Glomerular endothelial cell (primary cell): ENCODE results near the gene MAP3K15. TPM values are rescaled to one million over a fixed set of nuclear protein-coding genes. Genes with fewer than 3 reads are reported as not detected.
A peak's percentile ranks its signal among the peaks of the same experiment; 100 is the strongest.

Experiments used
- DNase-seq: peaks from one replicate; pipeline ENCODE4 v3.0.0-alpha.2; 2011; ENCODE audit warnings: low read depth, low spot score; ENCODE audit errors: extremely low read depth
- total RNA-seq: library from RNA; depleted of rRNA; stranded (reverse); fragments of >200 nt; gene quantifications from 2 replicates; pipeline ENCODE4 v1.2.3, GENCODE V29; 2015

The MAP3K15 gene, protein sequence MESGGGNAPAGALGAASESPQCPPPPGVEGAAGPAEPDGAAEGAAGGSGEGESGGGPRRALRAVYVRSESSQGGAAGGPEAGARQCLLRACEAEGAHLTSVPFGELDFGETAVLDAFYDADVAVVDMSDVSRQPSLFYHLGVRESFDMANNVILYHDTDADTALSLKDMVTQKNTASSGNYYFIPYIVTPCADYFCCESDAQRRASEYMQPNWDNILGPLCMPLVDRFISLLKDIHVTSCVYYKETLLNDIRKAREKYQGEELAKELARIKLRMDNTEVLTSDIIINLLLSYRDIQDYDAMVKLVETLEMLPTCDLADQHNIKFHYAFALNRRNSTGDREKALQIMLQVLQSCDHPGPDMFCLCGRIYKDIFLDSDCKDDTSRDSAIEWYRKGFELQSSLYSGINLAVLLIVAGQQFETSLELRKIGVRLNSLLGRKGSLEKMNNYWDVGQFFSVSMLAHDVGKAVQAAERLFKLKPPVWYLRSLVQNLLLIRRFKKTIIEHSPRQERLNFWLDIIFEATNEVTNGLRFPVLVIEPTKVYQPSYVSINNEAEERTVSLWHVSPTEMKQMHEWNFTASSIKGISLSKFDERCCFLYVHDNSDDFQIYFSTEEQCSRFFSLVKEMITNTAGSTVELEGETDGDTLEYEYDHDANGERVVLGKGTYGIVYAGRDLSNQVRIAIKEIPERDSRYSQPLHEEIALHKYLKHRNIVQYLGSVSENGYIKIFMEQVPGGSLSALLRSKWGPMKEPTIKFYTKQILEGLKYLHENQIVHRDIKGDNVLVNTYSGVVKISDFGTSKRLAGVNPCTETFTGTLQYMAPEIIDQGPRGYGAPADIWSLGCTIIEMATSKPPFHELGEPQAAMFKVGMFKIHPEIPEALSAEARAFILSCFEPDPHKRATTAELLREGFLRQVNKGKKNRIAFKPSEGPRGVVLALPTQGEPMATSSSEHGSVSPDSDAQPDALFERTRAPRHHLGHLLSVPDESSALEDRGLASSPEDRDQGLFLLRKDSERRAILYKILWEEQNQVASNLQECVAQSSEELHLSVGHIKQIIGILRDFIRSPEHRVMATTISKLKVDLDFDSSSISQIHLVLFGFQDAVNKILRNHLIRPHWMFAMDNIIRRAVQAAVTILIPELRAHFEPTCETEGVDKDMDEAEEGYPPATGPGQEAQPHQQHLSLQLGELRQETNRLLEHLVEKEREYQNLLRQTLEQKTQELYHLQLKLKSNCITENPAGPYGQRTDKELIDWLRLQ (N-terminal part only)
- total RNA-seq = not detected in 2 replicates

DNA sequence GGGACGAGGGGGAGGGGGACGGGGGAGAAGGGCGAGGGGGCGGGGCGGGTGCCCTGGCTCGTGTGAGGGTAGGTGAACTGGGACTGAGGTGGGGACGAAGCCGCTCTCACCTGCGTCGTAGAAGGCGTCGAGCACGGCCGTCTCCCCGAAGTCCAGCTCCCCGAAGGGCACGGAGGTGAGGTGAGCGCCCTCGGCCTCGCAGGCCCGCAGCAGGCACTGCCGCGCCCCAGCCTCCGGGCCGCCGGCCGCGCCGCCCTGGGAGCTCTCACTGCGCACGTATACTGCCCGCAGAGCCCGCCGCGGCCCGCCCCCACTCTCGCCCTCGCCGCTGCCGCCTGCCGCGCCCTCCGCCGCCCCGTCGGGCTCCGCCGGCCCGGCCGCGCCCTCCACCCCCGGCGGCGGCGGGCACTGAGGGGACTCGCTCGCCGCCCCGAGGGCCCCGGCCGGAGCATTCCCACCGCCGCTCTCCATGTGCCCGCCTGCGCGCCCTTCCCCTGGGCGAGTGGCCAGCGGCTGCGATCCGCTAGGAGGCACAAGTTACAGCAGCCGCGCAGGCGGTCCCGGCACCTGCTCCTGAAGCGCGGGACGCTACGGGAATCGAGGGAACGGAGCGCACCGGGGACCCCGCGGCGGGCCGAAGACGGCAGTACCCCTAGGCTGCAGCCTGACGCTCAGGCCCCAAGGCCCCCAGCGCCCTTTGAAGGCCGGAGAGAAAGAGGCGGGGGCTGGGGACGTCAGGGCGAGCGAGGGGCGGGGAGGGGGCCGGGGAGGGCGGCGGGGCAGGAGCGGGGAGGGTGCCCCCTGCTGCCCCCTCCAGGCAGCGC, at the start of gene MAP3K15:
MAP3K15 (minus strand) TSS at position 718 of the 824 bp plus-strand sequence; CDS start at position 471, 247 bp downstream.
- DNase-seq = no peak

DNA sequence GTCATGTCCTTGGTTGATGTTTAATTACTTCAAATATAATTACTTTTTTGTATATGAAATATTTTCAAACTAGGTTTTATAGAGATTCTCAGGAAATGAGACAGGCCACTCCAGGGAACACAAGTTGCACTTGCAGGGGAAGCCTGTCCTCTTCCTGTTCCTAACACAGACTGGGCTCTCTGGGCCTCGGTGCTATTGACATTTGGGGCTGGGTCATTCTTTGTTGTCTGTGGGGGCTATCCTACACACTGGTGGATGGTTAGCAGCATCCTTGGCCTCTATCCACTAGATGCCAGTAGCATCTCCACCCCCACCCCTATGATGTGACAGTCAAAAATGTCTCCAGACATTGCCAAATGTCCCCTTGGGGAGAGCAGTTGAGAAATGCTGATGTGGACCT, 49.3 kb upstream of the MAP3K15 start:
- no peak for DNase-seq

DNA sequence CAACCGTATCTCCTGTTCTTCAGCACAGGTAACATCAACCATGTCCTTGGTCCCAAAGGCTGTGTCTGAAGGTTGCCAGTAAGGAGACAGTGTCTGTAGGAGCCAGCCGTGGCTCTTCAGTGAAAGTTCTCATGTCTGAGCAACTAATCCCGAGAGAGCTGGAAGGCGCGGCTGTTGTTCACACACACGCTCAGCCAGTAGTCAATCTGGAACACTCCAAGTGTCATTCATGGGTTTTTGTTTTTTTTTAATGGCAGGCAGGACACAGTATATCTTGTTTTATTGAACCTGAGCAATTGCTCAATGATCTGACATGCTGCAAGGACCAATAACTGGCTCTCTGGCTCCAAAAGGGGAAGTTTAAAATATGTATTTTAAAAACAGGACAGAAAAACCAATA, 48.4 kb upstream of the MAP3K15 start:
- no peak for DNase-seq

DNA sequence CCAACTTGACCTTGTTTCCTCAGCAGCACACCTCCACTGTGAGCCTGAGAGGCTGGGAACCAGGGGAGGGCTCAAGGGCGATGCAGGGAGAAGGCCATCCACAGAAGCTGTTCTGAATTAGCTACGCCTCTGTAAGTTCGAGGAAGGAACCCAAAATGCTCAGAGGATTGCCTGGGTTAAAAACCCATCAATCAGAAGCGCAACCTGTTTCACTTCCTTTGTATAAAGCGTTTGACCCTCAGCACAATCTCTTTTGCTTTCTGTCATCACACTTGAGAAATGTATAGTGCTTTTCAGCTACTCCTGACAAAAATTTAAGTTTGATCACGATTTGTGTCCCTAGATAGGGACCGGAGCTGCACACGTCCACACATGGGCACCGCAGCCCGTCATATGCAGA, 48.0 kb upstream of the MAP3K15 start:
- no peak for DNase-seq

DNA sequence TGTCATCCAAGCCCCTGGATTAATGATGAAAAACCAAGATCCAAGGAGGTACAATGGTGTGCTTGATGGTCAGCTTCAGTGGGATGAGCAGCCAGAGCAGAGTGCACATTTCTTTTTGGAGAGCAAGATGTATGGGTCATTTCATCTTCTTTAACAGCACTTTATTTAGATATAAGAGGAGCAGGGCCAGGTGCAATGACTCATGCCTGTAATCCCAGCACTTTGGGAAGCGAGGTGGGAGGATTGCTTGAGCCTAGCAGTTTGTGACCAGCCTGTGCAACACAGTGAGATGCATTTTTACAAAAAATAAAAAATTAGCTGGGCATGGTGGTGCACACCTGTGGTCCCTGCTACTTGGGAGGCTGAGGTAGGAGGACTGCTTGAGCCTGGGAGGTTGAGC, 45.3 kb upstream of the MAP3K15 start:
- DNase-seq = no peak

DNA sequence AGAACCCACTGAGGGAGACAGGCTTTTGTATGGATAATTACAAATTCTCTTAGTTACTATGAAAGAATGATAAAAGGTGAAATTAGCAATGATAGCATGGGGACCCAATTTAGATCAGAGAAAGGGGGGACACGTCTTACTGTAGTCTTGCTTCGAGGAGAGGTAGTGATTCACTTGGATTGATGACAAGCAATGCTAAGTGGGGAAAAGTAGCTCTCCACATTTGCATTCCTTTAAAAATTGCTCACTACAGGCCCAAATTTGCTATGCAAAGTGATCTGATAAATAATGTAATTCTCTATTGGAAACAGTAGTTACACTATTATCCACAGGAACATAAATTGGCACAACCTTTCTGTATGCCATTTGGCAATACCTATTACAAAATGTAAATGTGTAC, 42.5 kb upstream of the MAP3K15 start:
- DNase-seq = no peak

DNA sequence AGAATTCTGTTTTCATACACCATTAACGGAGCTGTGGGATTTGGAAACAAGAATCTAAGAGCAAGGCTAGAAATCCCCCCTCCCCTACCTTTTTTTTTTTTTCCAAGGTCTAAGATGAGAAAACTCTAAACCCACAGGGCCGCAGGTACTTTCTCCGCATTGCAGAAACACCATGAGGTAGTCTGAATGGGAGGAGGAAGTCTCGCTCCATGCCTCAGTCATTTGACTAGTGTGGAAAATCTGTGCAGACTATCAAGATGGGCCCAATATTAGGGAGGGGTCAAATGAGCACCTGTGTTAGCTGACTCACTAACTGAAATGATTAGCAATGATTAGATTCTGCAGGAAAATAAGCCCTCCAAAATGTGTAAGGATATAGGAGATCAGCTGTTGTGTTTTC, 40.9 kb upstream of the MAP3K15 start:
- no peak for DNase-seq

DNA sequence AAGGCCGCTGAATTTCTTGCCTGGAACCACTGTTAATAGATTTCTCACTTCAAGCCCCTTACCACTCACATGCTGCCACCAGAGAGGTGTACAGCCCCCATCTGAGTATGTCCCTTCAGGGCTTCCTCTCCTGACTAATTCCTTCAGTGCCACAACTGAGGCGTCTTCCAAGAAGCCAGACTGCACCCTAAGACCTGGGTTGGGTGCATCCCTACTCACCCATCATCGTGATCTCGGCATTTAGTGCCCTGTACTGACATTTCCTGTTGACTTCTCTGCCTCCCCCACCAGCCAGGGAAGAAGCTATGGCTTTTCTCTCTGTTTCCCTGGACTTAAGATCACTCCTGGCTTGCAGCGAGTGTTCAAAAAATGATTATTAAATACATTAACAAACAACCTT, 40.4 kb upstream of the MAP3K15 start:
- DNase-seq = no peak

DNA sequence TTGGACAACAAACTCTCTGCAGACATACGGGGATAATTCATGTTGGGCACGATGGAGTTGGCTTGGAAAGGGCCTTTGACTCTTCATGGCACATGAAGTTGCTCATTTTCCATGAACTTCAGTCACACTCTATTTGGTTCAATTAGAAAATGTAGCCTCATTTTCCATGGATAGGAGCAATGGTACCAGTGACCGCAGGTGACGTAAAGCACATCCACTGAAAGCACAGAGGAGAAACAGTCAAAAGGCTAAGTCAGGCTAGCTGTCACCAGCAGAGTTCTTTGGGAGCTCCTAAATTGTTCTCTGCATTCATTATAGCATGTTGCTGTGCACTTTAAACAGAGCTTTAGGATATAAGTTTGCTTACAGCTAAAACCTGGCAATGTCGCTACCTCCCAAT, 39.9 kb upstream of the MAP3K15 start:
- DNase-seq = no peak

DNA sequence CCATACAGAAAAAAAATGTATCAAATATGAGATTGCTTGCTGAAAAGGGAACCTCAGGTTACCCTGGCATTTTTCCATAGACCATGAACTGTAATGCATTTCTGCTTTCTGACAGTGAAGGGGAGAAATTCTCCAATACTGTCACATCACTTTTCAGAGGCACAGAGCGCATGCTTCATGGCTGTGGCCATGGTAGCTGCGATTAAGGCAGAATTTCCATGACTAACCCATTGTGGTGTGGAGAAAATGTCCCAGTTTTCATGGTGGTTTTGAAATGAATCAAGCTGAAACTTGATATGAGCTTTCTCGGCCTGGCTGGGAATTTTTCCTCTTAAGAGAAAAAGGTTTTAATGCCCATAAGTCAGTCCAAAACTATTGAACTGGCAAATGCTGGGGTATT, 39.5 kb upstream of the MAP3K15 start:
- no peak for DNase-seq

DNA sequence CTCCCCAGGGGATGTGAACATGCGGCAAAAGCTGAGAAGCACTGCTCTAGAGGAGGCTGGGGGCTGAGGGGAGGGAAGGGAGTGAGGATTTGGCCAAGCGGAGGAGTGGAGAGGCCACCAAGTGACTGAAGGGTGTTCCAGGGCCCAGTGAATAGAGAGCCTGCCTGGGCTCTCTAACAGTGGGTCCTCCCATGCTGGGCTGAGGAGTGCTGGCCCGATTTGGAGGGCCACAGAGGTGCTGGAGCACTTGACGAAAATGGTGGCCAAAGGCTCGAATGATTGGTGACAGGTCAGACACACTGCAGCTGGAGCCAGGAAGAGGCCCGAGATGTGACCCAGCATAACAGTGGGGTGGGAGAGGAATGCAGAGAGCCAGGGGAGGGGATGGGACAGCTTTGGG, 37.5 kb upstream of the MAP3K15 start:
- DNase-seq = no peak

DNA sequence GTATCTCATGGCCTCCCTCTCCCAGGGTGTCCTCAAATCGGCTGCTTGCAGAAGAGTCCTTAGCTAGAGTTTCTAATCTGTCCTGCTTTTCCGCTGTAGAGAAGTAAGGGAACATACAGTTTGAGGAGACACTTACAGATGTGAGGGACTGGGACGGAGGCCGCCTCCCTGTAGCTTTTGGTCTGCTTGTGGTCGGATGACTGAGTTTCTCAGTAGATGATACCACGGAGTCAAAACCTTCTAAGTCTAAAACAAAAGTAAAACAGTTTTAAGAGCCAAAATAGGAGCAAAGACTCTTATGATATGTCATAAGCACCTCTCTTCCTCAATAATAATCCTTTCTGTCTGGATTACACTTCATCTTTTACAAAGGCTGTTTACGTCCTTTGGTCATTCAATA, 34.5 kb upstream of the MAP3K15 start:
- DNase-seq = no peak

DNA sequence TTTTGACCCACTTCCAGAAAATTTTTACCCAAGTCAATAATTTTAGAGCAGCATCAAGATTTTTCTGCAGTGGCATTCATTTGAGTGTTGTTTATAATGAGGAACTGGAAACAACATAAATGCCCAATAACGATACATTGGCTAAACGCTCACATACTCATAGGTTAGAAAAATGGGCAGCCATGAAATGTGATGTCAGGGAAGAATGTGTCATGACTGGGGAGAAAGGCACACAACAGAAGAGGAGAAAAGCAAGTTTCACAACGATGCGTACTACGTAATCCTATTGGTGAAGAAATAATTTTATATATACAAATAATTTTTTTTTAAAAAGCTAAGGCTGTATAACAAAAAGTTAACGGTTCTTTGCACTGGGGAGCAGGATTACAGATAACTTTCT, 33.6 kb upstream of the MAP3K15 start:
- no peak for DNase-seq

DNA sequence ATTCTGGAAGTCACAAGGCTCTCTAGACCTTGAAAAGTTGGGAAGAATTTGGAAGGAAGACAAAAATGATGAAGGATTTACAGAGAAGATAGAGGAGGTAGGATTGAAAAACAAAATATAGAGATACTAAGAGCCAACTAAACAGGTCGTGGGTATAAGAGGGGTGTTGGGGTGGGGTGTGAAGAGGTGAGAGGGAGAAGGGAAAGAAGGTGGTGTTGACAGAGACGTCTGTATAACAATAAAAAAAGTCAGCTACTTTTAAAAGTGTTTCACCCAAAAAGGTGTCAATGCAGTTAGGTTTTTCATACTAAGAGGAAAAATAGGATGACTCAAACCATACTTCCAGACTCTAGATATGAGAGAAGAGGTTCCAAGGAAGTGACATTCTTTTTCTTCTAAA, 33.0 kb upstream of the MAP3K15 start:
- no peak for DNase-seq

DNA sequence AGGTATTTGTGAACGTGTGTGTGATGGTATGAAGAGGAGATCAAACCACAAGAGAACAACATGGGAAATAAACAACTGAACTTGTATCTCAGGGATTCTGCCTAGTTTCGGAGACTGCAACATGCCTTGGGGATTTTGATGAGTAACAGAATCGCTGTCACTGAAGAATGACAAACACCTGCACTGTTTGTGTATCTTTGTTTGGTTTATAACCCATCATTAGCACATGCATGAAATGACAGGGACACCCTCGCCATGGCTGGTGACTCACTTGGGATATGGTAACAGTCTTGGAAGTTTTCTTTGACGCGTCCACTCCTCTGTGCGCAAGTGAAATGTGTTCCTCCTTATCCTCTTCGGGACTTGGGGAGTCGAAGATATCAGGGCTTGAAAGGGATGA, 30.3 kb upstream of the MAP3K15 start:
- no peak for DNase-seq

DNA sequence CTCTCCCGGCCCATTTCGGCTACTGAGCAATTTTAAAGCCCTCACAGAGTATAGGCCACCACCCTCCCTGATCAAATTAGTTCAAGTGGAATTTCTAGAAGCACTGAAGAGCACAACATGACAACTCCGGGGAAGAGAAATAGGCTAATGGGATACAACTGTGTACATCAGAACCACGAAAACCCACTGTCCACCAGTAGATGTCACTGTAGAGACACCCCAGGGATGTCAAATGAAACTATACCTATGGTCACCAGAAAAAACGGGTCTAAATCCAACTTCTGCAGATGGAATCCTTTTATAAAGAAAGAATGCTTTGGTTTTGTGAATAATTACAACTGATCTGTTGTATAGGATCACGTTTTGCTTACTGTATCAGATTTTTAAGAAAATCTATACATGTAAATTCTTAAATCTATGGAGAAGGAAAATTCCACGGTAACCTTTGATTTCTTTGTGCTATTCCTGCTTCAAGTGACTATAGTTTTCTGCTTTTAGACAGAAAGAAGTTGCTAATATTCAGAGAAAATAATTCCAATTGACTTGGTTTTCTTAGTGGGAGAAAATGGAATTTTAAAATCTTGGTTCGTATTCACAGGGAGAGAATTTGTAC, 29.5 kb upstream of the MAP3K15 start:
- DNase-seq = peak; percentile 29

DNA sequence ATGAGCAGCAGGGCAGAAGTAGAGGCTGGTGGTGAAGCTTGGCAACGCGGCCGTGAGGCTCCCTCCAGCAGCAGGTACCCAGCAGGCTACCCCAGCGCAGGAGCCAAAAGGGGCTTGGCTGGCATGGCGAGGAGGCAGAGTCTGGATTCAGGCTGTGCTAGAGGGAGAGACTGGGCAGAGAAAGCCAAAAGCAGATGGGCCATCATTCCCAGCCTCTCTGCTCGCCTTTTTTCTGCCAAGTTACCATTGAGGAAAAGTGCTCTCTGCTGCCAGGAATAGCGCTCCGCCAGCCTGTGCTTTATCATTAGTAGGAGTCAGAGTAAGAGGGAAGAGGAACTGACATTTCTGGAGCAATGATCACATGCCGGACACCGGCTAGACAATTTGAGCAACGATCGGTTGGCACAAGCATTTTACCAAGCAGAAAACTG, 28.7 kb upstream of the MAP3K15 start:
- DNase-seq = no peak

DNA sequence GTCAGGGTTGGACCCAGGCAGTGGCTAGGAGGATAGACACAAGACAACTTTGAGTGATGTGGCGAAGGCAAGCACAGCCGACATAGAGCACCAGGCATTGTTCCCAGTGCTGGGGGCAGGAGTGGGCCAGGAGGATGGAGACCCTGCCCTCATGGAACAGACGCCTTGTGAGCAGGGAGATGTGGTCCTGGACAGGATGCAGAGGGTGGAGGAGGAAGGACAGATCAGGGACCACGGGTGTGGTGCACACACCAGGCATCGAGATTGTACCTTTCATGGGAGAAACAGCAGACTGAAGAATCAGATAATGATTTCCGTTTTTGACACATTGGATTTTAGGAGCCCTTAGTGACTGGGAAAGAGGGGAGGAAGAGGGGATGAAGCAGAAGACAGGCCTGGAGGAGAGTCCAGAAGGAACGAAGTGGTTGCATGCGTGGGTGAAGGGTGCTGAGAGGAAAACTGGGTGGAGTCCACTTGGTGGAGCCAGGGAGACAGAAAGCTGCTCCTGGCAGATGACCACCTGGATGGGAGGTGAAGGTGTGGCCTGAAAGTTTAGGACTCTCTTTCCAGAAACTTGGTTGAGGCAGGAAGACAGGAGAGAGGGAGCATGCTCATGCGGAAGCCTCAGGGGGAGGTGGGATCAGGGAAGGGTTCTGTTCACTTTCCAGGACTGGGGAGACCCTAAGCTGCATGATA, 27.9 kb upstream of the MAP3K15 start:
- no peak for DNase-seq

DNA sequence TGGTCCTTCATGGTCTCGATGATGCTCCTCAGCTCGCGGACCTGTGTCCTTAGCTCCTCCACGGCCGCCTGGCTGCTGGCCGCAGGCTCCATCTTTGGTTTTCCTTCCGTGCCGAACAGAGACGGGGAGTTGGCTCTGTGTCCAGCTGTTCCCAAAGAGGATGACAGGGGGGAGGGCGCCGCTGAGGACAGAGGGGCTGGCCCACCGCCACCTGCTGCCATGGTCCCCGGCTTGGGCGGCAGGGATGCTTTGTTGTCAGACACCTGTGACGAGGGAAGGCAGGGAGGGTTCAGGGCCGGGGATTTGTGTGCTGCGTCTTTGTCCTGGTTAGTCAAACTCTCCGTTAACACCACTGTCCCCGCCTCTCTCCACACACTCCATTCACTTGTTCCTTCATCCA, 26.6 kb upstream of the MAP3K15 start:
- DNase-seq = no peak
